Activated CD4-positive, alpha-beta T cell treated with anti-CD3 and anti-CD28 coated beads, Interleukin-2, amount 10 ng/mL, durations not matched to agents 24 days and 14 days (primary cell): Measurements from ENCODE around the gene OR1E1. TPM values are rescaled to one million over a fixed set of nuclear protein-coding genes. Genes with fewer than 3 reads are reported as not detected.
"Not testable (repeated sequence)": the region's sequence is repeated elsewhere in the genome, so short reads cannot be mapped to it uniquely, and the experiment has no call there.

Source experiments
- DNase-seq: peaks from one replicate; pipeline ENCODE4 v3.0.0; 2022
- H3K27ac Mint-ChIP-seq: one replicate; pipeline ENCODE4 v1.8.0; 2022; ENCODE audit warnings: mild to moderate bottlenecking, mixed read lengths
- H3K27me3 Mint-ChIP-seq: one replicate; pipeline ENCODE4 v1.8.0; 2022; ENCODE audit warnings: mixed read lengths
- H3K36me3 Mint-ChIP-seq: one replicate; pipeline ENCODE4 v1.8.0; 2022; ENCODE audit warnings: low read depth, mild to moderate bottlenecking, mixed read lengths
- H3K4me1 Mint-ChIP-seq: one replicate; pipeline ENCODE4 v1.8.0; 2021; ENCODE audit warnings: mixed read lengths
- H3K4me3 Mint-ChIP-seq: one replicate; pipeline ENCODE4 v1.8.0; 2022; ENCODE audit warnings: mild to moderate bottlenecking, moderate library complexity, mixed read lengths
- H3K9me3 Mint-ChIP-seq: one replicate; pipeline ENCODE4 v1.8.0; 2021; ENCODE audit warnings: mixed read lengths
- intact Hi-C: fragments of 100-400 bp; cut with micrococcal nuclease; formaldehyde crosslinking; loops from one replicate; pipeline ENCODE4 v1.15.1; 2023
- total RNA-seq: library from RNA; stranded (reverse); gene quantifications from 2 replicates; pipeline ENCODE4 v1.2.3, GENCODE V29; 2022

Gene OR1E1
- total RNA-seq, 1 donor from 2014 or later = not detected

DNA sequence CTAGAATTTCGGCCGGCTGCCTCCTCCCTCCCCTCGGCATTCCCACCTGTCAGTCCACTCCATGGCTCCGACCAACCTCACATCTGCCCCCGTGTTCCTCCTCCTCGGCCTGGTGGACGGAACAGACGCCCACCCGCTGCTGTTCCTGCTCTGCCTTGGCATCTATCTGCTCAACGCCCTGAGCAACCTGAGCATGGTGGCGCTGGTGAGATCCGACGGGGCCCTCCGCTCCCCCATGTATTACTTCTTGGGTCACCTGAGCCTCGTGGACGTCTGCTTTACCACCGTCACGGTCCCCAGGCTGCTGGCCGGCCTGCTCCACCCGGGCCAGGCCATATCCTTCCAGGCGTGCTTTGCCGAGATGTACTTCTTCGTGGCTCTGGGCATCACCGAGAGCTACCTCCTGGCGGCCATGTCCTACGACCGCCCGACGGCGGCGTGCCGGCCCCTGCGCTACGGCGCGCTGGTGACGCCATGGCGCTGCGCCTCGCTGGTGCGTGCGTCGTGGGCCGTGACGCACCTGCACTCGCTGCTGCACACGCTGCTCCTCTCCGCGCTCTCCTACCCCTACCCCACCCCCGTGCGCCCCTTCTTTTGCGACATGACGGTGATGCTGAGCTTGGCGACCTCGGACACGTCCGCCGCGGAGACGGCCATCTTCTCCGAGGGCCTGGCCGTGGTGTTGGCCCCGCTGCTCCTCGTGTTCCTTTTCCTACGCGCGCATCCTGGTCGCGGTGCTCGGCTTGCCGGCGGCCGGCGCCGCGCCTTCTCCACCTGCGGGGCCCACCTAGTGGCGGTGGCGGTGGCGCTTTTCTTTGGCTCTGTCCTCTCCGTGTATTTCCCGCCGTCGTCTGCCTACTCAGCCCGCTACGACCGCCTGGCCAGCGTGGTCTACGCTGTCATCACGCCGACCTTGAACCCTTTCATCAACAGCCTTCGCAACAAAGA is 12.1 kb downstream of the OR1E1 start, which contains the start of gene OR3A2:
TSS of gene OR3A2 (minus strand) at position 440 of the 948 bp plus-strand sequence.
- intact Hi-C loops = no loop called here
- Mint-ChIP-seq H3K4me3 (peak within 1 kb of the TSS; percentile 52), H3K36me3 (no peaks in the 10 kb centered on the region), H3K9me3 (no peaks in the 10 kb centered on the region), H3K27me3 (peaks cover 13% of the 10 kb centered on the region), H3K4me1 (no peaks in the 10 kb centered on the region), H3K27ac (no peak within 1 kb of the TSS)
- peak; percentile 60 for DNase-seq

DNA sequence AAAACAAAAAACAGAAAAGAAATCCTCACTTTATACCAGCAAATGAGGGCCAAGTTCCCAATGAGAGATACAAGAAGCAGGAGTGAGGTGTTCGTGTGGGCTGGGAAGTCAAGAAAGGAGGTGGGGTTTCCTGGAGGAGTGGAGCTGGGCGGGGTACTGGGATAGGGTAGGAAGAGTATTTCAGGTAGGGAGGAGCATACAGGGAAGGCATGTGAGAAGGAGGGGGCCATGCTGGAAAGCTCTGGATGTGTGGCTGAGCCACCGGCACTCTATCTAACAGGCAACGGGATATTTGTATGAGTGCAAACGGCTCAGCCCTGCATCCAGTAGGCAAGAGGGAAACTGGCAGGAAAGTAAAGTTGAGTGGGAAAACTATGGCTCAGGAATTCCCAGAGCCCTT is 16.3 kb downstream of the OR1E1 start:
- no peaks in the 10 kb centered on the region for H3K9me3 Mint-ChIP-seq
- intact Hi-C loops = no loop called here
- no peak for DNase-seq
- H3K4me3 Mint-ChIP-seq = no peak overlapping the region
- peaks cover 8% of the 10 kb centered on the region for H3K27me3 Mint-ChIP-seq
- no peak overlapping the region for H3K27ac Mint-ChIP-seq
- H3K36me3 Mint-ChIP-seq = no peaks in the 10 kb centered on the region
- no peaks in the 10 kb centered on the region for H3K4me1 Mint-ChIP-seq

DNA sequence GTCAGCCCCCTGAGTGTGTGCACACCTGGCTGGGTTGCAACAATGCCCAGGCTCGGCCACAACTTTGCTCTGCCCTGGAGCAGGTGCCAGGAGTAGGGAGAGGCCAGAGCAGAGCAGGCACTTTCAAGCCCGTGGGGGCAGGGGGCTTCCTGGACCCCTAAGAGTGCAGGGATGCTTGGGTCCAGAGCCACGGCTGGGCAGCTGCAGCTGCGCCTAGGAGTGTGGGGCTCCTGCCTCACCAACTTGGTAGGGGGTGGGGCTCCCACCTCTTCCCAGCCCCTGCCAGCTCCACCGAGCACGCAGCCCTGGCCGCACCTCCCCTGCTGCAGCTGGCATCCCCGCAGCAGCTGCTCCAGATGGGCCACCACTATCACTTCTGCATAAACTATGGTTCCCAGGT is 19.9 kb downstream of the OR1E1 start:
- Mint-ChIP-seq H3K36me3 (no peaks in the 10 kb centered on the region), H3K9me3 (no peaks in the 10 kb centered on the region), H3K4me3 (no peak overlapping the region), H3K27ac (no peak overlapping the region), H3K27me3 (no peaks in the 10 kb centered on the region), H3K4me1 (no peaks in the 10 kb centered on the region)
- DNase-seq = no peak
- intact Hi-C loops = no loop called here

DNA sequence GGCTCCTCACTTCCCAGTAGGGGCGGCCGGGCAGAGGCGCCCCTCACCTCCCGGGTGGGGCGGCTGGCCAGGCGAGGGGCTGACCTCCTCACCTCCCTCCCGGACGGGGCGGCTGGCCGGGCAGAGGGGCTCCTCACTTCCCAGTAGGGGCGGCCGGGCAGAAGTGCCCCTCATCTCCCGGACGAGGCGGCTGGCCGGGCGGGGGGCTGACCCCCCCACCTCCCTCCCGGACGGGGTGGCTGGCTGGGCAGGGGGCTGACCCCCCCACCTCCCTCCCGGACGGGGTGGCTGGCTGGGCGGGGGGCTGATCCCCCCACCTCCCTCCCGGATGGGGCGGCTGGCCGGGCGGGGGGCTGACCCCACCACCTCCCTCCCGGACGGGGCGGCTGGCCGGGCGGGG is 27.0 kb downstream of the OR1E1 start:
- H3K27ac Mint-ChIP-seq, H3K36me3 Mint-ChIP-seq, H3K4me3 Mint-ChIP-seq, H3K4me1 Mint-ChIP-seq, intact Hi-C loops, H3K9me3 Mint-ChIP-seq, H3K27me3 Mint-ChIP-seq, DNase-seq: not testable (repeated sequence)

Other genes with a start within 250 kb of the OR1E1 start
- gene OR1A2, start 200.9 kb downstream of the OR1E1 start, total RNA-seq = not detected in 2 replicates
- gene OR1A1, start 190.7 kb downstream of the OR1E1 start, total RNA-seq = not detected in 2 replicates
- 0.21 TPM in 1 of 2 replicates, not detected in the other for gene OR3A1, start 100.0 kb downstream of the OR1E1 start, total RNA-seq
- 0.26 and 1.0 TPM in 2 replicates for gene OR3A2, start 12.1 kb downstream of the OR1E1 start, total RNA-seq
- not detected in 2 replicates for gene OR3A3, start 13.0 kb upstream of the OR1E1 start, total RNA-seq
- gene OR1E2, start 35.4 kb upstream of the OR1E1 start, total RNA-seq = not detected in 2 replicates
- gene SPATA22, start 73.4 kb upstream of the OR1E1 start, total RNA-seq = not detected in 2 replicates
- not detected in 2 replicates for gene ASPA, start 77.6 kb upstream of the OR1E1 start, total RNA-seq
- gene TRPV3, start 159.4 kb upstream of the OR1E1 start, total RNA-seq = 0.16 and 0.31 TPM in 2 replicates
- 6.1 and 8.2 TPM in 2 replicates for gene TRPV1, start 211.0 kb upstream of the OR1E1 start, total RNA-seq
- gene SHPK, start 237.8 kb upstream of the OR1E1 start, total RNA-seq = 20.6 and 21.2 TPM in 2 replicates
- 46.7 and 48.1 TPM in 2 replicates for gene CTNS, start 238.3 kb upstream of the OR1E1 start, total RNA-seq